Measurements from ENCODE around the gene CCDC137.
A peak's percentile ranks its signal among the peaks of the same experiment; 100 is the strongest.
"Not testable (repeated sequence)": the region's sequence is repeated elsewhere in the genome, so short reads cannot be mapped to it uniquely, and the experiment has no call there.

CCDC137 gene

DNA sequence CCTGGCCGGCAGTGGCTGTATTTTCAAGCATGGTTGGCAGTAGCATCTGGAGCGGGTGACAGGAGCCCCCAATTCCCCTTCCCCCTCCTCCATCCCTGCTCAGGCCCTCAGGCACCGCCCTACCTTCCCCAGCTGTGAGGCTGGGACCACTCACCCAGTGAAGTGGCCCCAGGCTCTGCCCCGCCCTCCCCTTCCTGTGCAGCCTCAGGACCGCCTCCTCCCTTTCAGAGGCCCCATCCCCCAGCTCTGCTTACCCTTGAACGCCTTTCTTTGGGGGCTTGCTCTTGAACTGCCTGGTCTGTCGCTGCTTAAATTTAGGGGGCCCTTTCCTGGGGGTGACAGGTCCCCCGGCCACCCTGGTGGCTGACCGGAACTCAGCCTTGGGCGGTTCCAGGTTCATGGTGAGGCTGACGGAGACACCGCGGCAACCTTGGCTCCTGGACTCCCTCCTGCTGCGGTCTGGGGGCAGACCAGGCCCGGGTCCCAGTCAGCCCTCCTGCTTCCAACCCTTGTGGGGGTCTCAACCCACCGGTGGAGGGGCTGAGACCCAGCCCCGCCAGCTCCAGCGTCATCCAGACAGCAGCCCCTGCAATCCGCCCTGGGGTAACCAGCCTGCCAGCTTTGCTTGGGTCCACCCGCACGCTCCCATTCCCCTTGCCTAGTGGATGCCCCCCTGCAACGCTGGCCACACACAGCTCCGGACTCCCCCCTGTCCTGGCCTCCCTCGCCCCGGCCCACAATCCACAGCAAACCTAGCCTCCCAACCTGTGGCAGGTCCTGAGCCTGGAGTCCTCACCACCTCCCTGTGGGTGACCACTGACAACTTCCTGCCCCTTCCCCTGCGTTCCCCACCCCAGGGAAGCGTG is 13.4 kb upstream of the CCDC137 start:
- DNase-seq: no peak

- no peak for DNase-seq
Measured at GRCh38 chr17:81655378-81656117, 11.0 kb upstream of the CCDC137 start.

DNA sequence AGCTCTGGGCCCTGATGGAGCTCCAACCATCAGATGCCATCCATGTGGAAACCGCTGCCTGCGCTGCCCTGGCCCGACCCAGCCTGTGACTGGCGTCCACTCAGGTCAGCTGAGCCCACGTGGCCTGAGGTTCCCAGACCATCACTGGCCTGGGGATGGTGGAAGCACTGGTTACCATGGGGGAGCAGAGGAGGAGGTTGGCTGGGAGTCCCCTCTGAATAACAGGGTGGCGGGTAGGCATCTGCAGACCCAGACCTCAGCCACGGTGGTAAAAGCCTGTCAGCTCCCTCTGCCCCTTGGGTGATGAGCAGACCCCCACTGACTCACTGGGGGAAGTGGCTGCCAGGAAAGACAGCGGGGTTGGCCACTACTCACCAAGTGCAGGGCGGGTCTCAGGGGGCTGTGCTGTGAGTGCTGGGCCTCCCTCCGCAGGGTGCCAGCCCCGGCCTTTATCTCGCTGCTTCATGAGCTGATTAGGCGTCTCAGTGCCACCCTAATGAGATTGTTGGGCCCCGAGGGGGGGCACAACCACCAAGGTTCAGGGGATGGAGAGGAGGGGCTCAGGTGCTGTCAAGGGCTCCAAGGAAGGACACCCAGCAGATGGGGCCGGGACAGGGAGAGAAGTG is 10.3 kb upstream of the CCDC137 start, which contains the start of gene PDE6G:
Gene PDE6G (minus strand): TSS at position 425 of the 626 bp plus-strand sequence. CDS start 3,237 bp downstream, outside the sequence.
- no peak for DNase-seq

GRCh38 chr17:81656835-81657234 is 9.7 kb upstream of the CCDC137 start:
- no peak for DNase-seq

DNA sequence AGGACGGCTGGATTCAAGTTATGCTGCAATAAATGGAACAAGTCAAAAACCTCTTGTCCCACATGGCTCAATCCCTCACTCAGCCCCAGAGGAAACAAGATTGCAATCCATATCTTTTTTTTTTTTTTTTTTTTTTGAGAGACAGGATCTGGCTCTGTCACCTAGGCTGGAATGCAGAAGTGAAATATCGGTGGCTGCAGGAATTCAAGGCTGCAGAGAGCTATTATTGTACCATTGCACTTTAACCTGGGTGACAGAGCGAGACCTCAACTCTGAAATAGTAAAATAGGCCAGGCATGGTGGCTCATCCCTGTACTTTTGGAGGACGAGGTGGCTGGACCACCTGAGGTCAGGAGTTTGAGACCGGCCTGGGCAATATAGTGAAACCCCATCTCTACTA is 7.5 kb upstream of the CCDC137 start:
- no peak for DNase-seq

DNA sequence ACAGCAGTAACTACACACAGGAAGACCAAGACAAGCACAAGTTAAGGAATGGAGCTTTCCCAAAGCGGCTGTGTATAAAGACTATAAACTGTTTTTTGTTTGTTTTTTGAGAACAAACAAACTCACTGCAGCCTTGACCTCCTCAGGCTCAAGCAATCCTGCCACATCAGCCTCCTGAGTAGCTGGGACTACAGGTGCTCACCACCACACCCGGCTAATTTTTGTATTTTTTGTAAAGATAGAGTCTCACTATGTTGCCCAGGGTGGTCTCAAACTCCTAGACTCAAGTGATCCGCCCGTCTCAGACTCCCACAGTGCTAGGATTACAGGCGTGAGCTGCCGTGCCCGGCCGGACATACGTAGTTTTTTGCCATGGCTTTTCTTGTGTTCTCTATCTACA is 6.1 kb upstream of the CCDC137 start:
- DNase-seq: no peak

- no peak for DNase-seq
Measured at GRCh38 chr17:81662002-81662401, 4.5 kb upstream of the CCDC137 start.

DNA sequence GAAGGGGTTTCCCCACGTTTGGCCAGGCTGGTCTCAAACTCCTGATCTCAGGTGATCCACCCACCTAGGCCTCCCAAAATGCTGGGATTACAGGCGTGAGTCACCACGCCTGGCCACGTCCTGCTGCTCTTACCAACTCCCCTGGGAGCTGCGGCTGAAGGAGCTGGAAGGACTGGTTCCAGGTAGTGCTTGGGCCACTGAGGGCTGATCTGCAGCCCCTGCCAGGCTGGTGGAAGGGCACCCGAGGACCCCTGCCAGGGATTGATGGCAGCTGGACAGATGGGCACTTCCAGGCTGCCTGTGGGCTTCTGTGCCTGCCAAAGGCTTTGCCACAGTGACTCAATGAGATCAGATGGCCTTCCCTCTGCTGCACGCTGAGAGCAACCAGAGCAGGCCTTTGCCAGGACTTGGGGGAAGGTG is 2.5 kb upstream of the CCDC137 start:
- no peak for DNase-seq

GRCh38 chr17:81665205-81666091 is 1.1 kb upstream of the CCDC137 start:
- DNase-seq: peak; percentile 56

DNA sequence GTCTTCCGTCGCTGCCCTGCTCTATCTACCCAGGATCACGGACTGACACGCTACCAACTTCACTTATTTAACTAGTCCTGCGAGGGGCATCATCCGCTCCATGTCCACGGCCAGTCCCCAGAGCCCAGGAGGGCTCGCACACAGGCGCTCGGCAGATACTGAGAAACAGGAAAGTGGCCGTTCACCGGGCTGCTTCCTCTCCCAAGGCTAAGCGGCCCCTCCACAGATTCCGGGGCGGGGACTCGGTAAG is 520 bp upstream of the CCDC137 start:
- no peak for DNase-seq

GRCh38 chr17:81667754-81668153 is 1.2 kb downstream of the CCDC137 start:
- DNase-seq: no peak

DNA sequence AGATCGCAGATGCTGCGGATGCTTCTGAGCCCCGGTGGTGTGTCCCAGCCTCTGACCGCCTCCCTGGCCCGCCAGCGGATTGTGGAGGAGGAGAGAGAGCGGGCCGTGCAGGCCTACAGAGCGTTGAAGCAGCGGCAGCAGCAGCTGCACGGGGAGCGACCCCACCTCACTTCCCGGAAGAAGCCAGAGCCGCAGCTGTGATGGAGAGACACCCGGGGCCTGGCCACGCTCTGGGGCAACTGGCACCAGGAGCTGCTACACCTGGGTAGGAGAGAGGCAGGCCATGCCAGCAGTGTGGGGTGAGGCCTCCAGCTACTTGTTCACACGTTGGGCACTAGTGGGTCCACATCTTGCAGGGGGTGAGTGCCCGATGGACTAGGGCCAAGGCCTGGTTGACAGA is 6.0 kb downstream of the CCDC137 start:
- no peak for DNase-seq

DNA sequence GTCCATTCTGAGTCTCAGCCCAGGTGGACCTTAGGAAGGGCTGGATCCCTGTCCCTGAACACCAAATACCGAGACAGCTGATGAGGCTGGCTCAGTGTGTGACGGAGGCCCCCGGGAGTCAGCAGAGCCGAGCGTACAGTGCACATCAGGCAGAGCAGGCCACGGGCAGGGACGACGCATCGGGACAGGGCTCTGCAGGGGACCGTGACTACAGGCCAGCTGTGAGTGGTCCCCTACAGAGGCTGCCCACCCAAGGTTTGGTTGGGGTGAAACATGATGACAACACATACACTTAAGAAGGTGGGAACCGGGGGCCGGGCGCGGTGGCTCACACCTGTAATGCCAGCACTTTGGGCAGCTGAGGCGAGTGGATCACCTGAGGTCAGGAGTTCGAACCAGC is 6.4 kb downstream of the CCDC137 start:
- DNase-seq: no peak

GRCh38 chr17:81673561-81674258 is 7.2 kb downstream of the CCDC137 start:
- DNase-seq: no peak

DNA sequence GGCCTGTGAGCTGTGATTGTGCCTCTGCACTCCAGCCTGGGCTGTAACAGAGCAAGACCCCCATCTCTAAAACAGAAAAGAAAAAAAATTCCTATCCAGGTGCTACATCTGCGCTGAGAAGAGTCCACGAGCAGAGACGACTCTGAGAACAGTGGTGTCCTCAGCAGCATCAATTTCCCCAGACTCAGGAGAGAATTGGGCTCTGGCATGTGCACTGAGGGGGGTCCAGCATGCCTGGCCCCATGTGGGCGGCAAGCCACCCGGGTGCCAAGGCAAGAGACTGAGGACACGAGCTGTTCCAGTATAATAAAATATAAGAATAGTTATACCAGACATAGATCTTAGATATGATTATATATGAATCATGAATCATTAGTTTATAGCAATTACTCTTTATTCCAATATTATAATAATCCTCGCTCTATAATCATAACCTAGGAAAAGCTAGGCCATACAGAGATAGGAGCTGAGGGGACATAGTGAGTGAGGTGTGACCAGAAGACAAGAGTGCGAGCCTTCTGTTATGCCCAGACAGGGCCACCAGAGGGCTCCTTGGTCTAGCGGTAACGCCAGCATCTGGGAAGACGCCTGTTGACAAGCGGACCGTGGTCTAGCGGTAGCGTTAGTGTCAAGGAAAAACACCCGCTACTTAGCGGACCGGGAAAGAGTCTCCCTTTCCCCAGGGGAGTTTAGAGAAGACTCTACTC is 9.1 kb downstream of the CCDC137 start:
- not testable (repeated sequence) for DNase-seq

DNA sequence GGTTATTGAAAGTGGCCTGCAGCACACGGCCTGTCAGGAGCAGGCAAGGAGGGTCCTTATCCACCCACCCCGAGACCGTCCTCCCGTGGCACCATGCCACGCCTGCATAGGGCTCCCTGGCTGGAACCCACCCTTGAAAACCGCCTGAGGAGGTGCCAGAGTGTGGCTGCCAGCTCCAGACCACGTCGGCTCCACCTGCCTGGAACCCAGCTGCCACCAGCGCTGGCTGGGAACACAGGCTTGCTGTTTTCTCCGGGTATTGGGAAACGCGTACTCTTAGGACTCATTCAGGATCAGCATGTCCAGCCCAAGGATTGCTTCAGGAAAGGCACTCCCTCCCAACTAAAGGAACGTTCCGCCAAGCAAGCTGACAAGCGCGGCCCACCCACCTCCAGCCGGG is 10.4 kb downstream of the CCDC137 start:
- no peak for DNase-seq

- no peak for DNase-seq
Measured at GRCh38 chr17:81680150-81680549, 13.6 kb downstream of the CCDC137 start.

GRCh38 chr17:81681672-81682071 is 15.1 kb downstream of the CCDC137 start:
- DNase-seq: no peak

- no peak for DNase-seq
Measured at GRCh38 chr17:81682565-81683207, 16.1 kb downstream of the CCDC137 start.

DNA sequence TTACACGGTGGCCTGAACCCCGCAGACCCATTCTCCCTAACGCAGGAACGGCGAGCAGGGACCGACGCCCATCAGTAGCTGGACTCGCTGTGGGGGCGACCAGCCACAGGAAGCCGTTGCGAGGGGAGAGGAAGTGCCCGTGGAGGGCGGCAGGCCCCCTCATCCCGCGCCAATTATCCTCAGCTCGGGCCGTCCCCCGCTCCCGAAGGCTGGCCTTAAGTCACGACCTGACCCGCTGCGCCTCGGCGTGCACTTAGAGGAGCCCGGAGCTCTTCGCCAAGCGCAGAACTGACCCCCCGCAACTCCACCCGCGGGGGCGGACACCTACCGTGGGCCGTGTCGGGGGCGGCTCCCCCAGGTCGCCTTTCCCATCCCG is 16.7 kb downstream of the CCDC137 start:
- DNase-seq: no peak
